HEK293T (cell line): Measurements from ENCODE around the gene ALDH6A1.

Experiments used
- FOXM1 ChIP-seq: fragments of 450-650 bp; IDR thresholded peaks from 2 replicates; pipeline ENCODE4 v1.6.1; 2017; ENCODE audit warnings: mild to moderate bottlenecking, borderline replicate concordance
- SP1 ChIP-seq: fragments of 450-650 bp; IDR thresholded peaks from 2 replicates; pipeline ENCODE4 v1.6.1; 2017

DNA sequence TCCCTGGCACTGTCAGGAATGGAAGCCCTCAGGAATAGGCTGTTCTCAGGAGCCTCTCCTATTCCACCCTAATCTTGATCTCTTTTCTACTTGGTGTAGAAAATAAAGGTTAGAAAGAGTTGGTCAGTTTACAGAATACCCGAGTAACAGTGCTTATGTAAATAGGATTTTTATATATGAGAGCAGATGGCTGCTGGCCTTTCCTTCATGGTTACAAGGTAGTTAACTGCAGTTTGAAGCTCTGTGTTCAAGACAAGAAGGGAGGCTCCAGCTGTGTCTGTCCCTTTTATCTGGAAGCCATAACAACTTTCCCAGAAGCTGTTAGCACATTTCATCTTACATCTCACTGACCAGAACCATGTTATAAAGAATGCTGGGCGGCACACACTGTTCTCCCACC is 42.0 kb downstream of the ALDH6A1 start:
- TF ChIP-seq FOXM1 (no peak), SP1 (no peak)
